SK-N-SH treated with all-trans-retinoic acid at 6 μM for 48 hours (cell line): Measurements from ENCODE around the gene TMEM183A.

Experiments used
- ATAC-seq: fragments of 200-7000 bp; cut with Tn5 transposase; 3 replicates; pipeline ENCODE4 v1.9.1; 2020; ENCODE audit warnings: mild to moderate bottlenecking, moderate library complexity
- ARNTL ChIP-seq: fragments of 450-650 bp; formaldehyde crosslinking; IDR thresholded peaks from 2 replicates; pipeline ENCODE4 v1.5.0; 2020; ENCODE audit warnings: low read depth, mild to moderate bottlenecking, moderate library complexity, borderline replicate concordance
- BACH2 ChIP-seq: fragments of 250-450 bp; sonication (Bioruptor Pico); IDR thresholded peaks from 2 replicates; pipeline ENCODE4 v1.9.0; 2021; ENCODE audit warnings: mild to moderate bottlenecking, borderline replicate concordance
- CREB5 ChIP-seq: fragments of 250-450 bp; sonication (Bioruptor Pico); IDR thresholded peaks from 2 replicates; pipeline ENCODE4 v1.5.1; 2020; ENCODE audit warnings: low read depth, mild to moderate bottlenecking, moderate library complexity
- CSRNP3 ChIP-seq: fragments of 250-450 bp; sonication (Bioruptor Pico); IDR thresholded peaks from 2 replicates; pipeline ENCODE4 v1.5.1; 2021; ENCODE audit warnings: mild to moderate bottlenecking, moderate library complexity
- ESRRG ChIP-seq: fragments of 250-450 bp; sonication (Bioruptor Pico); IDR thresholded peaks from 2 replicates; pipeline ENCODE4 v1.6.1; 2021; ENCODE audit warnings: mild to moderate bottlenecking
- GLIS3 ChIP-seq: fragments of 250-450 bp; sonication (Bioruptor Pico); IDR thresholded peaks from 2 replicates; pipeline ENCODE4 v1.5.0; 2020; ENCODE audit warnings: mild to moderate bottlenecking, moderate library complexity
- ISL1 ChIP-seq: fragments of 250-450 bp; sonication (Bioruptor Pico); IDR thresholded peaks from 2 replicates; pipeline ENCODE4 v2.1.2; 2022; ENCODE audit warnings: mild to moderate bottlenecking, moderate library complexity
- OSR1 ChIP-seq: fragments of 250-450 bp; sonication (Bioruptor Pico); IDR thresholded peaks from 2 replicates; pipeline ENCODE4 v1.8.0; 2022; ENCODE audit warnings: moderate library complexity, mild to moderate bottlenecking, inconsistent platforms
- PATZ1 ChIP-seq: fragments of 250-450 bp; sonication (Bioruptor Pico); IDR thresholded peaks from 2 replicates; pipeline ENCODE4 v1.8.0; 2020; ENCODE audit warnings: mild to moderate bottlenecking, moderate library complexity, borderline replicate concordance
- POU6F1 ChIP-seq: fragments of 250-450 bp; sonication (Bioruptor Pico); IDR thresholded peaks from 2 replicates; pipeline ENCODE4 v1.8.0; 2021; ENCODE audit warnings: low read depth, mild to moderate bottlenecking, moderate library complexity, borderline replicate concordance
- PPARA ChIP-seq: fragments of 250-450 bp; sonication (Bioruptor Pico); IDR thresholded peaks from 2 replicates; pipeline ENCODE4 v1.5.0; 2020; ENCODE audit warnings: mild to moderate bottlenecking, borderline replicate concordance
- SNAI2 ChIP-seq: fragments of 250-450 bp; sonication (Bioruptor Pico); IDR thresholded peaks from 2 replicates; pipeline ENCODE4 v1.5.0; 2020; ENCODE audit warnings: mild to moderate bottlenecking, moderate library complexity
- TCF4 ChIP-seq: fragments of 250-450 bp; sonication (Bioruptor Pico); IDR thresholded peaks from 2 replicates; pipeline ENCODE4 v1.8.0; 2021; ENCODE audit warnings: mild to moderate bottlenecking, moderate library complexity, borderline replicate concordance
- TSHZ2 ChIP-seq: fragments of 250-450 bp; sonication (Bioruptor Pico); IDR thresholded peaks from 2 replicates; pipeline ENCODE4 v1.5.0; 2020; ENCODE audit warnings: mild to moderate bottlenecking, moderate library complexity
- ZC3H10 ChIP-seq: fragments of 250-450 bp; sonication (Bioruptor Pico); IDR thresholded peaks from 2 replicates; pipeline ENCODE4 v1.5.1; 2021; ENCODE audit warnings: mild to moderate bottlenecking, moderate library complexity
- ZFP3 ChIP-seq: fragments of 250-450 bp; sonication (Bioruptor Pico); IDR thresholded peaks from 2 replicates; pipeline ENCODE4 v1.5.0; 2020; ENCODE audit warnings: mild to moderate bottlenecking, moderate library complexity
- ZFP30 ChIP-seq: fragments of 450-650 bp; formaldehyde crosslinking; IDR thresholded peaks from 2 replicates; pipeline ENCODE4 v1.5.0; 2022; ENCODE audit warnings: mild to moderate bottlenecking, moderate library complexity
- ZNF565 ChIP-seq: fragments of 450-650 bp; formaldehyde crosslinking; conservative IDR thresholded peaks from 2 replicates; pipeline ENCODE4 v1.5.0; 2020; ENCODE audit warnings: low read depth, mild to moderate bottlenecking, moderate library complexity
- ZNF8 ChIP-seq: fragments of 450-650 bp; formaldehyde crosslinking; IDR thresholded peaks from 2 replicates; pipeline ENCODE4 v1.5.0; 2020; ENCODE audit warnings: mild to moderate bottlenecking, moderate library complexity

The TMEM183A gene

GRCh38 chr1:202968895-202969295 is 38.3 kb upstream of the TMEM183A start:
- TF ChIP-seq TSHZ2 (no peak), ARNTL (CRISPR knock-in tag) (no peak), PATZ1 (no peak), ISL1 (CRISPR knock-in tag) (no peak), PPARA (CRISPR knock-in tag) (no peak), ZNF565 (CRISPR knock-in tag) (no peak), CREB5 (CRISPR knock-in tag) (no peak), SNAI2 (CRISPR knock-in tag) (no peak), ZNF8 (CRISPR knock-in tag) (no peak), ZFP30 (CRISPR knock-in tag) (no peak), POU6F1 (CRISPR knock-in tag) (no peak), ESRRG (CRISPR knock-in tag) (no peak), TCF4 (CRISPR knock-in tag) (no peak)
- peak; percentile 85 for ATAC-seq

GRCh38 chr1:202972046-202972445 is 35.1 kb upstream of the TMEM183A start:
- TF ChIP-seq ZFP3 (CRISPR knock-in tag) (no peak), BACH2 (CRISPR knock-in tag) (no peak), PATZ1 (no peak), TCF4 (CRISPR knock-in tag) (no peak), TSHZ2 (no peak), ZC3H10 (no peak), OSR1 (no peak), GLIS3 (CRISPR knock-in tag) (no peak), ESRRG (CRISPR knock-in tag) (no peak), SNAI2 (CRISPR knock-in tag) (no peak), CSRNP3 (CRISPR knock-in tag) (no peak), ZFP30 (CRISPR knock-in tag) (no peak)
- ATAC-seq = no peak
